WTC11 (cell line): ENCODE data around the gene METTL25B.

Experiments
- CREM ChIP-seq: sonication (generic); formaldehyde crosslinking; IDR thresholded peaks from 2 replicates; pipeline ENCODE4 v1.8.1; 2022; ENCODE audit warnings: mild to moderate bottlenecking, missing genetic modification reagents, moderate library complexity
- CTCF ChIP-seq: fragments of 200-600 bp; IDR thresholded peaks from 2 replicates; pipeline ENCODE4 v1.8.0; 2022; ENCODE audit warnings: antibody characterized with exemption
- E2F1 ChIP-seq: sonication (generic); formaldehyde crosslinking; IDR thresholded peaks from 2 replicates; pipeline ENCODE4 v1.8.0; 2022; ENCODE audit warnings: mild to moderate bottlenecking, missing genetic modification reagents
- ETV6 ChIP-seq: sonication (generic); formaldehyde crosslinking; IDR thresholded peaks from 2 replicates; pipeline ENCODE4 v1.8.1; 2022; ENCODE audit warnings: mild to moderate bottlenecking, missing genetic modification reagents
- FOXJ3 ChIP-seq: sonication (generic); formaldehyde crosslinking; IDR thresholded peaks from 2 replicates; pipeline ENCODE4 v1.9.0; 2021; ENCODE audit warnings: missing genetic modification reagents, mild to moderate bottlenecking, borderline replicate concordance
- FOXP4 ChIP-seq: sonication (generic); formaldehyde crosslinking; IDR thresholded peaks from 2 replicates; pipeline ENCODE4 v1.8.0; 2022; ENCODE audit warnings: mild to moderate bottlenecking, missing genetic modification reagents
- GABPB1 ChIP-seq: sonication (generic); formaldehyde crosslinking; IDR thresholded peaks from 2 replicates; pipeline ENCODE4 v1.8.1; 2023; ENCODE audit warnings: mild to moderate bottlenecking, missing genetic modification reagents
- MAX ChIP-seq: sonication (generic); formaldehyde crosslinking; IDR thresholded peaks from 2 replicates; pipeline ENCODE4 v1.8.0; 2022; ENCODE audit warnings: mild to moderate bottlenecking, missing genetic modification reagents
- SMAD4 ChIP-seq: sonication (generic); formaldehyde crosslinking; IDR thresholded peaks from 2 replicates; pipeline ENCODE4 v1.8.0; 2022; ENCODE audit warnings: mild to moderate bottlenecking, missing genetic modification reagents
- ZNF263 ChIP-seq: sonication (generic); formaldehyde crosslinking; IDR thresholded peaks from 2 replicates; pipeline ENCODE4 v1.8.1; 2022; ENCODE audit warnings: low read depth, mild to moderate bottlenecking, moderate library complexity, missing genetic modification reagents
- ZNF281 ChIP-seq: sonication (generic); formaldehyde crosslinking; IDR thresholded peaks from 2 replicates; pipeline ENCODE4 v1.8.0; 2023; ENCODE audit warnings: mild to moderate bottlenecking, missing genetic modification reagents
- ZNF317 ChIP-seq: sonication (generic); formaldehyde crosslinking; IDR thresholded peaks from 2 replicates; pipeline ENCODE4 v1.8.1; 2023; ENCODE audit warnings: low read depth, mild to moderate bottlenecking, moderate library complexity, missing genetic modification reagents, borderline replicate concordance
- ZNF425 ChIP-seq: fragments of 250-450 bp; sonication (Bioruptor Pico); conservative IDR thresholded peaks from 2 replicates; pipeline ENCODE4 v1.9.0; 2021; ENCODE audit warnings: mild to moderate bottlenecking

GRCh38 chr1:156693848-156694689 lies 34.2 kb upstream of the METTL25B start:
- peak; percentile 42; the same call in 1 of the 2 replicates for TF ChIP-seq ETV6 (CRISPR knock-in tag)
- no peak for TF ChIP-seq SMAD4 (CRISPR knock-in tag)
- no peak for TF ChIP-seq ZNF425 (CRISPR knock-in tag)
- TF ChIP-seq FOXP4, result no peak
- no peak for TF ChIP-seq CTCF
- no peak for TF ChIP-seq CREM
- TF ChIP-seq FOXJ3 (CRISPR knock-in tag), result no peak
- TF ChIP-seq ZNF317, result no peak
- no peak; the same call in 1 of the 2 replicates for TF ChIP-seq MAX (CRISPR knock-in tag)
- TF ChIP-seq E2F1 (CRISPR knock-in tag), result no peak
- no peak for TF ChIP-seq ZNF281
- TF ChIP-seq GABPB1 (CRISPR knock-in tag), result no peak
- TF ChIP-seq ZNF263 (CRISPR knock-in tag), result no peak
